ENCODE results near the gene GALNTL6.

Gene GALNTL6

GRCh38 chr4:171880136-171880535 lies 66.9 kb downstream of the GALNTL6 start:
- DNase-seq (ENCODE audit: low read depth in 2 of 3, low spot score in 2 of 3), result no peak

DNA sequence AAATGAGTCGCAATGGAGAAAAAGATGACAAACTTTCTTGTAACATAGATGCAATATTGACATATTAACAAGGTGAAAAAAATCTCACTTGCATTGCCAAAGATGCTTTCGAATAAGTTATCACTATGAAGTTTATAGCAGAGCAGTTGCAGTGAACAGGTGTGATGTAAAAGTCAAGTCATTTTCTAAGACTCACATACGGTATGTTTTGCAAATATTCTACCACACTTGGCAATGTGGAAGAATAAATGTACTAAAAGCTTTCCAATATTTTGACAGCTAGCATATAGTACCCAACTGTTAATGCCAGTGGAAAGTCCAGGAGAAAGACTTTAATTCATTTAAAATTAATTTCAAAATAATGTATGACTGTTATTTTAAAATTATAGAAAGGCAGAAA lies 76.5 kb downstream of the GALNTL6 start:
- no peak for DNase-seq (ENCODE audit: low read depth in 2 of 3, low spot score in 2 of 3)

DNA sequence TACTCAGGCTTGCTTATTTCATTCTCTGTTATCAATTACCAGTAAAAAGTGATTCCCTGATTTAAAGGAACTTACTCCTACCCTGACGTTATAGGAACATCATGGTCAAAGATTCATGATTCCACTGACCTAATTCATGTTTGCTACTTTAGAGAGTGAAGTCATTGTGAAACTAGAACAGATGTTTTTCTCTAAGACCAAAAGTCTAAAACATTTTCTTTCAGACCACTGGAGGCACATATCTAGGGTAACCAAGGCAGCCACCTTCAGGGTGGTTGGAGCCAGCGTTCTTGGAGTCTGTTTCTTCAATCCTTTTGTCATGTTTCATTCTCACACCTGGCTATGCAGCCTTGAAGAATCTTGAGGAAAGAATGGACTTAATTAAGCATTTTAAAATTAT lies 77.8 kb downstream of the GALNTL6 start:
- no peak for DNase-seq (ENCODE audit: low read depth in 2 of 3, low spot score in 2 of 3)

DNA sequence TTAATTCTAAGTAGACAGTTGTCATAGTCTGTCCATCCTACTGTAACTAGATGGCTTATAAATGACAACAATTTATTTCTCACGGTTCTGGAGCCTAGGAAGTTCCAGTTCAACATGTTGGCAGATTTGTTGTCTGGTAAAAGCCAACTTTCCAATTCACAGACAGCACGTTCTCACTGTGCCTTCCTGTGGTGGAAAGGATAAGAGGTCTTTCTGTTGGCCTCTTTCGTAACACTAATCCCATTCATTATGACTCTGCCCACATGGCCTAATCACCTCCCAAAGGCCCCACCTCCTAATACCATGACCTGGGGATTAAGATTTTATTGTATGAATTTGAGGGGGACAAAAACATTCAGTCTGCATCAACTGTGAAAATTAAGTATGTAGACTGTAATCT lies 83.2 kb downstream of the GALNTL6 start:
- no peak for DNase-seq (ENCODE audit: low read depth in 2 of 3, low spot score in 2 of 3)

- DNase-seq (ENCODE audit: low read depth in 2 of 3, low spot score in 2 of 3), result no peak
Observed at GRCh38 chr4:171919314-171919713, 106.1 kb downstream of the GALNTL6 start.

DNA sequence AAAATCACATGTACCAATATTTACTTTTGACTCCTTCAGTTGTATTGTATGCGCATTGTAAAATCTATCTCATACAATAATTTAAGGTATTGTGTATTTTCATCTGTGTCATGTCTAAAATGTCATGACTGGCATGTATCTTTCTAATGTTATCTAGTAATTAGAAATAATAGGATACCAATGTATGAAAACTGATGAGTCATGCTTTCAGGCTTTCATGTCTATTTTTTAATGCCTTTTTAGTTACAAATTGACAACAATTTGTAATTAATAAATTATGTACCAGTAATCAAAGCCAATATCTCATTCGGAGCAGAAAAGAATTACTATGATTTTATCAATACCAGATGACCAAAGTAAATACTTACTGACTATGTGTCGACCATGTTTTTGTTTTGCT lies 107.7 kb downstream of the GALNTL6 start:
- DNase-seq (ENCODE audit: low read depth in 2 of 3, low spot score in 2 of 3), result no peak

GRCh38 chr4:171924746-171925376 lies 111.7 kb downstream of the GALNTL6 start:
- no peak for DNase-seq (ENCODE audit: low read depth in 2 of 3, low spot score in 2 of 3)

- DNase-seq (ENCODE audit: low read depth in 2 of 3, low spot score in 2 of 3), result no peak
Observed at GRCh38 chr4:171928336-171928735, 115.1 kb downstream of the GALNTL6 start.

DNA sequence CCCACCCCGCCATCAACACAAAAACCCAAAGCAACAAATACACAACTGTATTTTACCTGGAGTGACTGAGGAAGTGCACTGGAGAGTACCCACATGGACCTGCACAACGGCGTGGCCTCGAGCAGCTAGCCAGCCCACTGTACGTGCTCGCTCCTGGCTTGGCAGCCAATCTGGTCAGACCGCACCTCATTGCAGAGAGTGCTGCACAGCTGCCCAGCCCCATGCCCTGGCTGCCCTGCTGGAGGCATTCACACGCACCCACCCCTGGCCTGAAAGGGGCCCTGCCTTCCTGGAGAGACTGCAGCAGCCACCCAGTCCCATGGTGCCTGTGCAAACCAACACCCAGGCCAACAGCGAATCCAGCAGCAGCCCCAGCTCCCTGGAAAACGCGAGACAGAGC lies 116.3 kb downstream of the GALNTL6 start:
- no peak for DNase-seq (ENCODE audit: low read depth in 2 of 3, low spot score in 2 of 3)

DNA sequence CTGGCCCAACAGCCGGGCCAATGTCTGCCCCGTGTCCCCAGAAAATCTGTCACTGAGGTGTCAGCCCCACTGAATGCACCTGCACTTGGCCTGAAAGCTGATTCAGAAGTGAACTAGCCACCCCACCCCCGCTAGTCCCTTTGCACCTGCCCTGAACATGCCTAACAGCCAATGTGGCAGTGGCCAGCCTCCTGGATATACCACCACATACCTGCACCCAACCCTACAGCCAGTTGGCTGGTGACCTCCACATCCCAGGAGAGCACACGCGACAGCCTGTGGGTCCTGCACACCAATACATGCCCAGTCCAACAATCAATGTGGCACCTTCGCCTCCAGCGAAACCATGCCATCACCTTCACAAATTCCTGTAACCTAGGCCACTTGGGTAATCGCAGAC lies 116.7 kb downstream of the GALNTL6 start:
- DNase-seq (ENCODE audit: low read depth in 2 of 3, low spot score in 2 of 3), result no peak

GRCh38 chr4:171932238-171932637 lies 119.0 kb downstream of the GALNTL6 start:
- no peak for DNase-seq (ENCODE audit: low read depth in 2 of 3, low spot score in 2 of 3)

DNA sequence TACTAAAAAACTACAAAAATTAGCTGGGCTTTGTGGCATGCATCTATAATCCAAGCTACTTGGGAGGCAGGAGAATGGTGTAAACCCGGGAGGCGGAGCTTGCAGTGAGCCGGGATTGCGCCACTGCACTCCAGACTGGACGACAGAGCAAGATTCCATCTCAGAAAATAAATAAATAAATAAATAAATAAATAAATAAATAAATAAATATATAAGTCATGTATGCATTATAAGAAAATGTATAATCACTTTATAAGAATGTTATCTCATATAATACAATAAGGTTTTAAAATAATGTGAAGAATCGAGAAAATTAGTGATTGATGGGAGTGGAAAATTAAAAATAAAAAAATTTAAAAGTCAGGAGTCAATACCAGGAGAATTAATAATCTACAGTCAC lies 127.5 kb downstream of the GALNTL6 start:
- DNase-seq (ENCODE audit: low read depth in 2 of 3, low spot score in 2 of 3), result no peak

DNA sequence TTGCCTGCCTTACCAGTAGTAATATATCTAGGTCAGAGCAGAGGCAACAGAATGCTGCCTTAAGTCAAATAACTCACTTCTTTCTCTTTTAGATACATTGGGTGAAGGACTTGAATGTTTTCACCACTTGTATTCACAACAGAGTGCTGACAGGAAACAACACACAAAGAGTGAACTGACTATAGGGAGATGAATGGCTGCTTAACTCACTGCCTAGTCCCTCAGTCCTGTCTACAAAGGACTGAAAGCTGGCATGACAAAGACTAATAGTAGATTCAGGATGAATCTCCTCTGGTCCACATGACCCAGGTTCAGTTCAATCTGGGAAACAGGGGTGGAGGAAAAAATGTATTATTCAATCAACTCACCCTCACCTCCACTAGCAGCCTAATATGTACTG lies 134.2 kb downstream of the GALNTL6 start:
- no peak for DNase-seq (ENCODE audit: low read depth in 2 of 3, low spot score in 2 of 3)

DNA sequence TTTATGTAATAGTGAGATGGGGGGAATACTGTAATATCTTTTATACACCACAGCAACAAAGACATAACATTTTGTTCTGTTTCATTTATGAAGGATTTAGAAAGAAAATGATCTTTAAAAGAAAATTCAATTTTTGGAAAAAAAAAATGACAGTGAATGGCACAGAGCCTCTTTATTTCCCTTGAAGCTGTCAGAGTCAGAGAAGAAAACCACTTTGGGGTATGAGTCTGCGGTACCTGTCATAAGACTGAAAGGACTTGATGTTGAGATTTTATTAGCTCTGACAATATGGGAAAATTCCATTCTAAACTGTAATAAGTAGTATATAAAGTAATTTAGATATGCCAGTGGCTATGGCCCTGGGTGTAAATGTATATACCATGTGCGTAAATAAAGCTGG lies 134.8 kb downstream of the GALNTL6 start:
- DNase-seq (ENCODE audit: low read depth in 2 of 3, low spot score in 2 of 3), result no peak

DNA sequence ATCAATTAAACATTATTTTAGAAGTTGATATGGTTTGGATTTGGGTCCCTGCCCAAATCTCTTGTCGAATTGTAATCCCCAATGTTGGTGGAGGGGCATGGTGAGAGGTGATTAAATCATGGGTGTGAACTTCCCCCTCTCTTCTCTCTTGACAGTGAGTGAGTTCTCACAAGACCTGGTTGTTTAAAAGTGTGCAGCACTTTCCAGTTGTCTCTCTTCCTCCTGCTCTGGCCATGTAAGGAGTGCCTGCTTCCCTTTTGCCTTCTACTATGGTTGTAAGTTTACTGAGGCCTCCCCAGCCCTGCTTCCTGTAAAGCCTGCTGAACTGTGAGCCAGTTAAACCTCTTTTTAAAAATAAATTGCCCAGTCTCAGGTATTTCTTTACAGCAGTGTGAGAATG lies 141.4 kb downstream of the GALNTL6 start:
- DNase-seq (ENCODE audit: low read depth in 2 of 3, low spot score in 2 of 3), result no peak

- no peak for DNase-seq (ENCODE audit: low read depth in 2 of 3, low spot score in 2 of 3)
Observed at GRCh38 chr4:171956678-171957077, 143.5 kb downstream of the GALNTL6 start.

- DNase-seq (ENCODE audit: low read depth in 2 of 3, low spot score in 2 of 3), result no peak
Observed at GRCh38 chr4:171962110-171962509, 148.9 kb downstream of the GALNTL6 start.

GRCh38 chr4:171966356-171966755 lies 153.2 kb downstream of the GALNTL6 start:
- no peak for DNase-seq (ENCODE audit: low read depth in 2 of 3, low spot score in 2 of 3)

DNA sequence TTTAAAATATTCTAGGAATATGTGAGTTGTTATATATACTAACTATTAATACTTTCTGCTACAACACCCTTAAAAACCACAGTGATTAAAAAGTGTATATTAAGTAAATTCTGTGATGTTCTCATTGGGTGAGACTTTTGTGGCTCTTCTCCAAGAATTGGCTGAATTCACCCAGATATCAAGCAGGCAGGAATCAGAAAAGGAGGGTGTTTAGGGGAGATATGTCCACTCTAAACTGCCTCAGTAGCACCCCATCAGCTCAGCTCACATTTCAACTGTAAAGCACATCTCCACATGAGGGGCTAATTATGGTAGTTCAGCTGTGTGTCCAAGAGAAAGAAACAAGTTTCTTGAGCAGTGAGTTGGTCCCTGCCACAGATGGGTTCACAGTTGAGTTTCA lies 165.0 kb downstream of the GALNTL6 start:
- no peak for DNase-seq (ENCODE audit: low read depth in 2 of 3, low spot score in 2 of 3)

GRCh38 chr4:171979461-171979860 lies 166.3 kb downstream of the GALNTL6 start:
- no peak for DNase-seq (ENCODE audit: low read depth in 2 of 3, low spot score in 2 of 3)

GRCh38 chr4:171981185-171981584 lies 168.0 kb downstream of the GALNTL6 start:
- no peak for DNase-seq (ENCODE audit: low read depth in 2 of 3, low spot score in 2 of 3)

DNA sequence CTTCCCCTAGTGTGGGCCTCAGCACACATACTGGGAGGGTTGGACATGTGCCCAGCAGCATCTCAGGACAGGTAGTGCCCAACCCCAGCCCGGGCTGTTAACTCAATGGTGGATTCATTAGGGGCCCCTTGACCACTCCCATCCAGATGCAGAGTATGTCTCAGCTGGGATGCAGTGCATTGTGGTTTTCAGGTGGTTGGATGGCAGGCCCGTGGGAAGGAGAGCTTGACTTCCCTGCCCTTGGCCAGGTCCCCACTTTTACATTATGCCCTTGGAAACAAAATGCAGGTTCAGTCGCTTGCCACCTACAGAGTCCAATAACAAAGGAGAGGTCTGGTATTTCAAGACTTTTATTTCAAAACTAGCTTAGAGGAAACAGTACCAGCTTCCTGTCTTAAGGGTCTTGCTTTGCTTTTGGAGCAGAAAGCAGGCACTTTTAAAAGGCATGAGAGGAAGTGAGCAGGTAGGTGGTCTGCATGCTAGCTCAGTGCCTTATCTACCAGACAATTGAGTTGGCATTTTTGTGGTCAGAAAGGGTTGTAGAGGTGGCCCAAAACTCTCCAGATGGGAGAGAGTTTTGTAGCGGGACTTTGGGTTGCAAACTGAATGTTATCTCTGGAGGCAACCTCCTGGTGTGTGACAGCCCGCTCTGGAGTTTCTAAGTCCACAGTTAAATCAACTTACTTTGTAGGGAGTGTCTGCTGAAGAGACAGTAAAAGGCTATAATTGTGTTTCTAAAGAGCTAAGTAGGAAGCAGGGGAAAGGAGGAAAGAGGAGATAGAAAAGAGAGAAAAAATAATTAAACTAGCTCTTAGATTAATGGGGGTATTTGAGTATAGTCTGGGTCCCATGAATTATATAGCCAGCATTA lies 171.0 kb downstream of the GALNTL6 start:
- DNase-seq (ENCODE audit: low read depth in 2 of 3, low spot score in 2 of 3), result no peak

DNA sequence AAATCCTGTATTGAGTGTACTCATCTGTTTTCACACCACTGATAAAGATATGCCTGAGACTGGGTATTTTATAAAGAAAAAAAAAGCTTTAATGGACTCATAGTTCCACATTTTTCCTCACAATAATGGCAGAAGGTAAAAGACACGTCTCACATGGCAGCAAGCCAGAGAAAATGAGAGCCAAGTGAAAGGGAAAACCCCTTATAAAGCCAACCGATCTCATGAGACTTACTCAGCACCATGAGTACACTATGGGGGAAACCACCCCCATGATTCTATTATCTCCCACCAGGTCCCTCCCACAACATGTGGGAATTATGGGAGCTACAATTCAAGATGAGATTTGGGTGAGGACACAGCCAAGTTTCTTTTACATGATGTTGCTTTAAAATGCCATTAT lies 171.9 kb downstream of the GALNTL6 start:
- DNase-seq (ENCODE audit: low read depth in 2 of 3, low spot score in 2 of 3), result no peak
